ENCODE results near the gene ZBTB16.

Gene ZBTB16

DNA sequence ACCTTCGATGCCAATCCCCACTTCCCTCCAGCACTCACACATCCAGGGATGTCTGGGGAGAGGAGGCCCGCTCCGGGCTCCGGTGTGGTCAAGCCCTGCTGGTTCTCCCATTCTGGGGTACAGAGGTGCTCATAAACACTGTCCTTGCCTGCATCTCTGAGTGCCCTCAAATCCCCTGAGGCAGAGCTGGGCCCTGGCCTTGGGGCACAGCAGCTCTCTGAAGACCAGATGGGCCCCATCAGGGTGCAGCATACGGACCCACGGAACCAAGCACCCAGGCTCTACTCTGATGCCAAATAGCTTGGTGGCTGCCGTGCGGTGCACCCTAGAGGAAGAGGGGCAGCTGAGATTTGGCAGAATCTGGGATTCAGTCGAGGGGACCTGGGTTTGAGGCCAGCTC, 201.0 kb downstream of the ZBTB16 start:
- DNase-seq (ENCODE audit: low read depth, low spot score): no peak

DNA sequence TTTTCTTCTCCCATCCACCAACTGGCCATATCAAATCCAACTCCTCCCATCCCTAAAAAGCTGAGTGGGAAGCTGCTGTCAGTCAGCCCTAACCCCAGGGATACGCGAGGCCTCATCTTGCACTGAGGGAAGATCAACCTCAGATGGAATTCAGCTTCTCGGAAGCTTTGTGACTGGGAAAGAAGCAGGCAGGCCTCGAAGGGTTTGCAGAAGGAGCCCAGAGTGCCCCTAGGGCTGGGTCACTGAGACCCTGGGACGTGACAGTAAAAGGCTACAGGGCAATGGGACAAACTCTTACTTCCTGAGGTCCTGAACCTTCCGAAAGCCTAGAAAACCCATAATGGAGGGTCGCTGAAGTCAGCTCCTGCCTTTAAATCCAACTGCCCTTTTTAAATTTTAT, 202.3 kb downstream of the ZBTB16 start:
- no peak for DNase-seq (ENCODE audit: low read depth, low spot score)

GRCh38 chr11:114262681-114263512, 203.4 kb downstream of the ZBTB16 start:
- DNase-seq (ENCODE audit: low read depth, low spot score): no peak

DNA sequence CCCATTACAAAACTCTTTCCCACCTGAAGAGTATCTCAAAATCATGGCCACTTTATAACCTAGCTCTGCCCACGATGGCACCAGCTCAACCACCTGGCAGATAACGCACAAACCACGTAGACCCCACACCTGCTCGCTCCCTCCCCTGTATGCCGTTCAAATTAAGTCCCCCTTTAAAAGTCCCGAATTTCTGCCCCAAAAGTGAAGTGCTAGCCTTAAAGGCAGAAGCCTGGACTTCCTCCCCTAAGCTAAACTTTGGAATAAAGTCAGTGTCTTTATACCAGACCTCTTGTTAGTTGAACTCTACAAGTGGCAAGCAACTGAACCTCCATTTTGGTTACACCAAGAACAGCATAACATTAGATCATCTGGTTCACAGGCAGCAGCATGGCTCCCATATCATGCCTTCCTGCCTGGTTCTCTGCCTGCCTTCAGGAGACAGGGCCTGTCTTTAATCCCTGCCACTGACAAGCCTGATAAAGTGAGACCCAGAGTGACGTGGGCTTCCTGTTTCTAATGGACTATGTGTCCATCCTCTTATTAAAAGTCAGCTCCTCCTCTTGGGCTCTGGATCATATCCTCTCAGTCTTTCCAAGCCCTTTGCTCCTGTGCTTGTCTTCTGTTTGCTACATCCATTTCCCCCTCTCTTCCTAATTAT, 204.1 kb downstream of the ZBTB16 start:
- DNase-seq (ENCODE audit: low read depth, low spot score): no peak

GRCh38 chr11:114264381-114264780, 204.9 kb downstream of the ZBTB16 start:
- DNase-seq (ENCODE audit: low read depth, low spot score): no peak

DNA sequence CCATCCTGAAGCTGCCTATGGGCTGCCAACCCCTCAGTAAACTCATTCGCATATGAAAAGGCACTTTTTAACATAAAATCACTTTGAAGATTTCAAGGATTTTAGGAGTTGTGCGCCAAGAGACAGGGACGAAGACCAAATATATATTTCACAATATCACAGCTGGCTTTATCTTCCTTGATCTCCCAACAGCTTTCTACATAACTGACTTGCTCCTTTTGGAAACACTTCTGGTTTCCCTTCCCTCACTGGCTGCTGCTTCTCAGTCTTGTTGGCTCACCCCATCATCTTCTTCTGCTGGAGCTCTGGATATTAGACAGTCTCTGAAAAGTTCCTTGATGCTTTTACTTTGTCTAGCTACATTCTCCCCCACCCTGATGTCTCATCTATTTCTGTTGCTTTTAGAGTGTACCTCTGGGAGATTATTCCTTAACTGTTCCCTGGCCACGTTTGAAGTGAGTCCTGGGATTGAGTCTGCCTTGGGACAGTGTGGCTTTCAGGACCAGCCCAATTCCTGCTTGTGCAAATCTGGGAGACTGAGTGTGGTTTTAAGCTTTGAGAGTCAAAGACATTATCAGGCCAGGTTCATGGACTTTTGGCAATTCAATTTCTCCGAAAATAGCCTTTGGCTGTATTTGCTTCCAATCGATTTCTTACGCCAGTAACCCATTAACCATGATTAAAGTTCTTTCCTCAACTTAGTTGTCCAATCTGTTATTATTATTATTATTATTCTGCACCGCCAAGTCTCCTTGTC, 205.8 kb downstream of the ZBTB16 start:
- DNase-seq (ENCODE audit: low read depth, low spot score): no peak

- no peak for DNase-seq (ENCODE audit: low read depth, low spot score)
Measured at GRCh38 chr11:114269498-114269897, 210.0 kb downstream of the ZBTB16 start.

DNA sequence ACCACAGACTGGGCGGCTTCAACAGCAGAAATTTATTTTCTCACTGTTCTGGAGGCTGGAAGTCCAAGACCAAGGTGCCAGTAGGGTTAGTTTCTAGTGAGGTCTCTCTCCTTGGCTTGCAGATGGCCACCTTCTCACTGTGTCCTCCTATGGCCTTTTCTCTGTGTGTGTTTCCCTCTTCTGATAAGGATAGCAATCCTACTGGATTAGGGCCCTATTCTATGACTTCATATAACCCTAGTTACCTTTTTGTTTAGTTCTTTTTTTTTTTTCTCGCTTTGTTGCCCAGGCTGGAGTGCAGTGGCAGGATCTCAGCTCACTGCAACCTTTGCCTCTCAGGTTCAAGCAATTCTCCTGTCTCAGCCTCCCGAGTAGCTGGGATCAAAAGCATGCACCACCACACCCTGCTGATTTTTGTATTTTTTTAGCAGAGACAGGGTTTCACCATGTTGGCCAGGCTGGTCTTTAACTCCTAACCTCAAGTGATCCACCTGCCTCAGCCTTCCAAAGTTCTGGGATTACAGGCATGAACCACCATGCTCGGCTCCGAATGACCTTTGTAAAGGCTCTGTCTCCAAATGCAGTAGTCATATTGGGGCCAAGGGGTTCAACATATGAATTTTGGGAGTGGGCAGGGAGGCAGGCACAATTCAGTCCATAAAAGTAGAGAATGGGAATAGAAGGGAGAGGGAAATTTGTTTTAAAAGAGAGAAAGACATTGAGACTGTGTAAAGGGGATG, 211.2 kb downstream of the ZBTB16 start:
- no peak for DNase-seq (ENCODE audit: low read depth, low spot score)

DNA sequence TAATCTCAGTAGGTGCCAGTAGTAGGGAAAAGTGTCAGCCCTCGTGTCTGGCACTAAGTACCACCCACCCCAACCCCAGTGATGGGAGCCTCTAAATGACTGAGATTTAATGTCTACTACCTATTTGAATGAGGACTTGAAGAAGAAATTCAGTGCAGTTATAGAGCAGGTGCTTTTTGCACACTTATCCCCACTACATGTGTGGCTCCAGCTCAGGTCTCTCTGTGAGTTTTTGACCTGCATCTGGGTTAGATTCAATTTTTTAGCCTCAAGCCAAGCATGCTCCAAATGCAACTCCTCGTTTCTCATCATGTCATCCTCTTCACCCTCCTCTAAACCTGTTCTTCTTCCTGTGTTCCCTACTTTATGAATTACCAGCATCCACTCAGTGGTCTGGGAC, 211.8 kb downstream of the ZBTB16 start:
- no peak for DNase-seq (ENCODE audit: low read depth, low spot score)

GRCh38 chr11:114272311-114272710, 212.8 kb downstream of the ZBTB16 start:
- no peak for DNase-seq (ENCODE audit: low read depth, low spot score)

GRCh38 chr11:114273071-114273470, 213.6 kb downstream of the ZBTB16 start:
- no peak for DNase-seq (ENCODE audit: low read depth, low spot score)

DNA sequence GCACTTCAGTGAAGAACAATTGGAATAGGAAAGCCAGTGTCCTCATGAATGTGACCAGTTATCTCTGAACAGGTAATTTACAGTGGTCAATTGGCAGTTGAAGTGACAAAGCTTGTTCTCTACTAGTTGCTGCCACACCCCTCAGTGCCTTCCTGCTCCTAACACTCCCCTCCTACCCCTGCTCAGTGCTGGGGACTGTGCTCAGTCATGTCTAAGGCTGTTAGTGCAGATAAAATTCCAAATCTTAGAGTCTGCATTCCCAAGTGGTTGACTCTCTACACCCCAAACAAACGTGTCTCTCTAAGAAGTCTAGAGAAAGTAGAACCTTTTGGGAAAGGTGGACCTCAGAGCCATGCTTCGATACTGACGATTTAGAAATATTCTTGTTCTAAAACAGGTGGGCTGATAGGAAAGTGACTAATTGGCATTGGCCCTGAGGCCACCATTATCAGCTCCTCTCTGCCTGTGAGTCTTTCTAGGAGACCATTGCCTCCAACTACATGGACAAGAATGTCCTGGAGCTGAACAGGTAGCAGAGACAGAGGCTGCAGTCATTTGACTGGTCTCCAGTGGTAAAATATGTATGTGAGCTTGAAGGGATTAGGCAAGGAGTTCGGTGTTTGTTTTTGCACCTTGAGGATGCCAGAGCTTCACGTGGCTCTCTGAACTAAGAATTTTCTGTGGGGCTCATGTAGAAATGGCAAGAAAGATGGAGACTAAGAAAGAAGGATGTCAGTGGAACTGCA, 214.6 kb downstream of the ZBTB16 start:
- DNase-seq (ENCODE audit: low read depth, low spot score): no peak

DNA sequence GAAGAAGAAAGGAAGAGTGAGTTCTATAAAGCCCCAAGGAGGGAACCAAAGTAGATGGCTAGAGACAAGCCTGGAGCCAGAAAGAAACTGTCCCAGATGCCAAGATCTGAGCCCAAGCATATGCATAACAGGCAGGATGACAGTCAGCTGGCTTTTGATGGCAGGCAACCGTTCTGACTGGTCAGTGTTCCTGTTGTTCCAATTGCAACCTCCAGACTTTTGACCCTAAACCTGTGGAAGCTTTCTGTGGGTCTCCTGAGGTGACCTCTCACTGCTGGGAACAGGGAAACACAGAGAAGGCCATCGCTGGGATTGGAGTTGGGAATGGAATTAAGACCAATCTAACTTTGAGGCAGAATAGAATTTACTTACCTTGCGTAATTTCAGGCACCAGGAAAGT, 215.1 kb downstream of the ZBTB16 start:
- no peak for DNase-seq (ENCODE audit: low read depth, low spot score)

GRCh38 chr11:114275280-114275679, 215.8 kb downstream of the ZBTB16 start:
- no peak for DNase-seq (ENCODE audit: low read depth, low spot score)

- no peak for DNase-seq (ENCODE audit: low read depth, low spot score)
Measured at GRCh38 chr11:114276077-114276476, 216.6 kb downstream of the ZBTB16 start.

GRCh38 chr11:114277637-114278341, 218.3 kb downstream of the ZBTB16 start:
- no peak for DNase-seq (ENCODE audit: low read depth, low spot score)

DNA sequence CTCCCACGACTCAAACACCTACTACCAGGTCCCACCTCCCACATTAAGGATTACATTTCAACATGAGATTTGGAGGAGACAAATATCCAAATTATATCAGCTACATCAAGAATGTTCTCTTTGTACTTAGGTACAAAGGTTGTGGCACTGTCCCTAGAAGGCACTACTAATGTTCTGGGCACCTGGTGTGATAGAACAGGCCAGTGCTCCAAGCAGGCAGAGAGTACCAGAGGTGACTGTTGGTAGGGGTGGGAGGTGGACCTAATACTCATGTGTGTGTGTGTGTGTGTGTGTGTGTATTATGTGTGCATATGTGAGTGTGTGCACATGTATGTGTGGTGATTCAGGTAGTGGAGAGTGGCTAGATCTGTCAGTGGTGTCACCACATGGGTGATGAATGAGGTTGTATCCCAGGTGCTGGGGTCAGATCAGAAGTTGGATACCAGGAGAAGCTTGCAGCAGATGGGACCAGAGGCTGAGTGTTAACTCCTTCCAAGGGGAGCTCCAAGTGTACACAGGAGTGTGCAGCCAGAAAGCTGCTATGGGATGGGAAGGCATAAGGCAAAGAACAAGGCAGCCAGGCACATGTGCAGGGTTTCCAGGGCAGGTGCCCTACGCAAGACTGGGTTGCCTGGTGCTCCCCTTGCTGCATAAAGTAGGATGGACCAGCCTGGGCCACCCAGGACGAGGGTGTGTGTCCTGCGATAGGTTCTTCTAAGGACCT, 219.0 kb downstream of the ZBTB16 start:
- no peak for DNase-seq (ENCODE audit: low read depth, low spot score)

DNA sequence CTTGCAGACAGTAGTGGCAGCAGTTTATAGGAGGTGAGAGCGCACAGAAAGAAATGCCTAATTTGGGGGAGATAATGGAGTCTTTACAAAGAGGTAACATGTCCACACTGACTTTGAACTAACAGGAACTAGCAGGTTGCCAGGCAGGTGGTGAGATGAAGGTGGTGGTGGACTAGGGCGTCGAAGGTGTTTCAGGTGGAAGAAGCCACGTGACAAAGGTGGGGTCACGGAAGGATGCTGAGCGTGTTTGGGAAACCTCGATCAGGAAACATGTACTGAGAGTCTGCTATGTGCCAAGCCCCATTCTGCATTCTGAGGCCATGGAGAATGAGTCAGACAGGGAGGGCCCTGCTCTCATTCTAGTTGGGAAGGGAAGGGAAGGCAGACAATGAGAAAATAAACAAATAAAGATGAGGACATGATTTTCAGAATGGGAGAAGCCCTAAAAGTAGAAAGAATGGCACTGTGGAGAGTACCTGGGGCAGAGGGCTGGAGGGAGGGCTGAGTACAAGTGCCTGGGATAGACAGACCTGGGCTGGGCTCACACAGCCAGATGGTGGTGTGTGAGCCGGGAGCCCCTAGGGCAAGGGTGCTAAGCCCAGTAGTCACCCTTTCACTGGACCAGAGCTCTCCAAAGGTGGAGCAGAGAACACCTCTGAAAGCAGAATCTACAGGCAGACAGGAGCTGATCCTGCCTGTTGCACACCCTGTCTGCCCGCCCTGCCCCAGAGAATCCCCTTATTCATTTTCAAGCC, 220.5 kb downstream of the ZBTB16 start:
- DNase-seq (ENCODE audit: low read depth, low spot score): no peak

- no peak for DNase-seq (ENCODE audit: low read depth, low spot score)
Measured at GRCh38 chr11:114280696-114281095, 221.2 kb downstream of the ZBTB16 start.

Data from activated naive CD8-positive, alpha-beta T cell treated with anti-CD3 and anti-CD28 coated beads, Interleukin-2, amount 50 U/mL, for 16 hours (primary cell).